HFFc6 (cell line): ENCODE data around the gene SMPD2. TPM values are rescaled to one million over a fixed set of nuclear protein-coding genes. Genes with fewer than 3 reads are reported as not detected.

Experiments used
- DNase-seq: peaks from one replicate; pipeline ENCODE4 v3.0.0-alpha.2; 2018
- H3K27ac Mint-ChIP-seq: 2 replicates; pipeline ENCODE4 v1.8.0; 2020; ENCODE audit warnings: mild to moderate bottlenecking, mixed read lengths
- H3K27me3 Mint-ChIP-seq: 2 replicates; pipeline ENCODE4 v1.8.0; 2021; ENCODE audit warnings: mild to moderate bottlenecking, moderate library complexity, mixed read lengths; ENCODE audit not compliant: insufficient read depth
- H3K36me3 Mint-ChIP-seq: 2 replicates; pipeline ENCODE4 v1.8.0; 2021; ENCODE audit warnings: low read depth, mixed read lengths
- H3K4me1 Mint-ChIP-seq: 2 replicates; pipeline ENCODE4 v1.8.0; 2020; ENCODE audit warnings: low read depth, mixed read lengths
- H3K4me3 Mint-ChIP-seq: 2 replicates; pipeline ENCODE4 v1.8.0; 2020; ENCODE audit warnings: mild to moderate bottlenecking, moderate library complexity, mixed read lengths
- H3K9me3 Mint-ChIP-seq: 2 replicates; pipeline ENCODE4 v1.8.0; 2020; ENCODE audit warnings: mild to moderate bottlenecking, mixed read lengths
- CTCF ChIP-seq: fragments of 200-600 bp; sonication (generic); IDR thresholded peaks from 2 replicates; pipeline ENCODE4 v1.5.0; 2021; ENCODE audit warnings: antibody characterized with exemption, mild to moderate bottlenecking
- long read RNA-seq: library from polyadenylated mRNA; unstranded; transcript quantifications from one replicate; pipeline ENCODE4 v2.0.0, GENCODE V29; 2019
- total RNA-seq, 6 experiments: library from RNA; stranded (reverse); fragmentation: NEBNext Ultra II Directional; extraction: Animal tissue kit (Norgen Biotek cat#: 25700); gene quantifications; 2 replicates in 1 of 6; 3 replicates in 5 of 6; pipeline ENCODE4 v1.2.3, GENCODE V29; 2021

SMPD2 gene
- 1 to 10 TPM; 5.0 to 7.4 (median 5.7) TPM for total RNA-seq
- long read RNA-seq, transcript SMPD2-201 (10 exons, 1,645 nt) = major isoform, 15 of 17 reads
- long read RNA-seq, partial matches to known transcripts = 1 of 17 reads
- long read RNA-seq, other reads (novel, unspliced or antisense) = 1 of 17 reads

DNA sequence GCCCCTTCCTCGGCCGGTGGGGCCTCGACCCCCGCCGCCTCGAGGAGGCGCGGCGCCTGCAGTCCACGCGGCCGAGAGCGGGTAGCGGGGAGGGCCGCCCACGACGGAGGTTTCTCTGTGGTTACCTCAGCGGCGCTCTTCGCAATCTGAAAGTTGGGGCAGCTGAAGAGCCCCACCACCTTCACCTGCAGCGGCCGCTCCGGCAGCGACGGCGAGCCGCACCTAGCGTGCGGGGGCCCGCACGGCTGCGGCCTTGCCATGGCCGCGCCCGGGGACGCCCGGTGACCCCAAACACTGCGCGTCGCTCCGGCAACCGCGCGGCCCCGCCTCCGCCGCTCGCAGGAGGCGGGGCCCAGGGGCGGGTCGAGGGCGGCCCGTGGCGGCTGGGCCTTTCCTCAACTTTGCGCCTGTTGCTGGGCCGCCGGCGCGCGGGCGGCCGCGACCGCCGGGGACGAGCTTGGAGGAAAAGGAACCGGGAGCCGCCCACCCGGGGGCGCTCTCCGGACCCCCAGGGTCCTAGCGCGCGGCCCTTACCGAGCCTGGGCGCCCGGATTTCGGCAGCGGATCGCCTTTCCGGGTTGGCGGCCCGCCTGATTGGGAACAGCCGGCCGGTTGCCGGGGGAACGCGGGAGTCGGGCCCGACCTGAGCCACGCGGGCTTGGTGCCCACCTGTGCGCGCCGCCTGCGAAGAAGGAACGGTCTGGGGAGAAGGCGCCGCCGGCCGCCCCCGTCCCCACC, at the start of gene SMPD2, which contains the start of gene PPIL6:
Gene SMPD2, plus strand, starts transcription at position 394 of the 738 bp plus-strand sequence. CDS start 398 bp downstream, outside the sequence.
Gene PPIL6, minus strand, starts transcription at position 298 of the 738 bp plus-strand sequence. Its CDS starts 38 bp downstream, at position 260.
- peaks cover 17% of the 10 kb centered on the region for H3K36me3 Mint-ChIP-seq
- no peaks in the 10 kb centered on the region for H3K9me3 Mint-ChIP-seq
- peaks cover 10% of the 10 kb centered on the region for H3K27me3 Mint-ChIP-seq
- peak; percentile 71 for TF ChIP-seq CTCF
- H3K4me3 Mint-ChIP-seq = peak within 1 kb of the TSS; percentile 95
- peak within 1 kb of the TSS; percentile 97 for H3K27ac Mint-ChIP-seq
- peaks cover 23% of the 10 kb centered on the region for H3K4me1 Mint-ChIP-seq
- DNase-seq = peak; percentile 78

DNA sequence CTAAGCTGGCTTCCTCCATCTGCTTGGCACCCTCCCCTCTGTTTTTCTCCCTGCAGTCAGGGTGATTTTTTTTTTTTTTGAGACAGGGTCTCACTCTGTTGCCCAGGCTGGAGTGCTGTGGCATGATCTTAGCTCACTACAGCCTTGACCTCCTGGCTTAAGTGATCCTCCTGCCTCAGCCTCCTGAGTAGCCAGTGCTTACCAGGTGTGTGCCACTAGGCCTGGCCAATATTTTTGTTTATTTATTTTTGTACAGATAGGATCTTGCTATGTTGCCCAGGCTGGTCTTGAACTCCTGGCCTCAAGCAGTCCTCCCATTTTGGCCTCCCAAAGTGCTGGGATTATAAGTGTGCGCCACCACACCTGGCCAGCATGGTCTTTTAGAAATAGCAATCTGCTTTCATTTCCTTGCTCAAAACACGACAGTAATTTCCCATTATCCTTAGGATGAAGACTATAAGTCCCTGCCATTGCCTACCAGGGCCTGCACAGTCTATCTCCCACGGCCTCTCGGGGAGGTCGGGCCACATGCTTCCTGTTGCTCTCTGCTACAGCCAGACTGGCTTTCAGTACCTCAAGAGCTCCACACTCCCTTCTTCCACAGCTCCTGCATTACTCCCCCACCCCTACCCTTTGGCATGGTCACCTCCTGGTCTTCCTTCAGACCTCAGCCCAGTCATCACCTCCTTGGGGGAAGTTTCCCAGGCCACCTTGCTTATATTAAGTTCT, 47.2 kb upstream of the SMPD2 start:
- DNase-seq = no peak
- TF ChIP-seq CTCF = no peak
- no peaks in the 10 kb centered on the region for H3K36me3 Mint-ChIP-seq
- no peak overlapping the region for H3K27ac Mint-ChIP-seq
- no peak overlapping the region for H3K4me3 Mint-ChIP-seq
- H3K4me1 Mint-ChIP-seq = peaks cover 12% of the 10 kb centered on the region
- H3K9me3 Mint-ChIP-seq = no peaks in the 10 kb centered on the region
- peaks cover 17% of the 10 kb centered on the region for H3K27me3 Mint-ChIP-seq

GRCh38 chr6:109393886-109394281, 46.6 kb upstream of the SMPD2 start:
- TF ChIP-seq CTCF = no peak
- H3K27me3 Mint-ChIP-seq = peaks cover 14% of the 10 kb centered on the region
- H3K27ac Mint-ChIP-seq = no peak overlapping the region
- H3K9me3 Mint-ChIP-seq = no peaks in the 10 kb centered on the region
- DNase-seq = peak; percentile 16
- H3K36me3 Mint-ChIP-seq = no peaks in the 10 kb centered on the region
- peaks cover 12% of the 10 kb centered on the region for H3K4me1 Mint-ChIP-seq
- H3K4me3 Mint-ChIP-seq = no peak overlapping the region

GRCh38 chr6:109396046-109396718, 44.3 kb upstream of the SMPD2 start:
- Mint-ChIP-seq H3K4me1 (peaks cover 6% of the 10 kb centered on the region), H3K4me3 (no peak overlapping the region), H3K36me3 (no peaks in the 10 kb centered on the region), H3K9me3 (no peaks in the 10 kb centered on the region), H3K27ac (no peak overlapping the region; the same call in 1 of the 2 replicates), H3K27me3 (peaks cover 13% of the 10 kb centered on the region)
- no peak for TF ChIP-seq CTCF
- no peak for DNase-seq

DNA sequence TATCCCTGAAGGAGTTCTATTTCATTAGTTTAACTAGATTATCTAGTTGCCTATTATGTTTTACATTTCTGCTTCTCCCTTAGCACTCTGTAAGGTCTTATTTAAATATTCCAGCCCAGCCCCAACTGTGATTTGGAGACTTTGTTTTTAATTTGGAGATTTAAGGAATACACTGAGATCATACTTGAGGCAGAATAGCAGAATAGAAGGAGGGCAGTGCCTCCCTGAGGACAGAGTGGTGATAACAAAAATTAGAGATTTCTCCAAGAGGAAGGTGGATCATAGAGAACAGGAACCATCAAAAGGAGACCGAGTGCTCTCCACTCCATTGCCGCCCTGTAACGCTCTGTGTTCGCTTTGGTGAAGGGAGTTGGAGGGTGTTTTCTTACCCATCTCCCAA, 43.5 kb upstream of the SMPD2 start:
- no peak overlapping the region for H3K27ac Mint-ChIP-seq

More for the DNA sequence above, 43.5 kb upstream of the SMPD2 start:
- no peak overlapping the region for H3K4me3 Mint-ChIP-seq
- no peaks in the 10 kb centered on the region for H3K36me3 Mint-ChIP-seq
- DNase-seq = no peak
- no peaks in the 10 kb centered on the region for H3K9me3 Mint-ChIP-seq
- TF ChIP-seq CTCF = peak; percentile 64
- peaks cover 13% of the 10 kb centered on the region for H3K27me3 Mint-ChIP-seq
- H3K4me1 Mint-ChIP-seq = no peaks in the 10 kb centered on the region; the same call in 1 of the 2 replicates
